NCI-H748 (cell line): ENCODE data around the gene ZNF618.

ENCODE experiments used
- DNase-seq: peaks from one replicate; lab custom pipeline; 2025; ENCODE audit not compliant: unreplicated experiment; lab: John Stamatoyannopoulos, UW

Gene ZNF618

GRCh38 chr9:113909421-113909820 lies 33.3 kb downstream of the ZNF618 start:
- peak; percentile 7 for DNase-seq

- peak; percentile 99 for DNase-seq
Observed at GRCh38 chr9:113910036-113910639, 34.0 kb downstream of the ZNF618 start.

- DNase-seq: peak; percentile 53
Observed at GRCh38 chr9:113911850-113912557, 35.9 kb downstream of the ZNF618 start.

GRCh38 chr9:113912816-113913215 lies 36.7 kb downstream of the ZNF618 start:
- no peak for DNase-seq

GRCh38 chr9:113913426-113914195 lies 37.5 kb downstream of the ZNF618 start:
- DNase-seq: no peak

GRCh38 chr9:113914517-113914916 lies 38.4 kb downstream of the ZNF618 start:
- peak; percentile 26 for DNase-seq

GRCh38 chr9:113915817-113916434 lies 39.8 kb downstream of the ZNF618 start:
- DNase-seq: no peak

- no peak for DNase-seq
Observed at GRCh38 chr9:113916931-113917330, 40.8 kb downstream of the ZNF618 start.

GRCh38 chr9:113918697-113919350 lies 42.7 kb downstream of the ZNF618 start:
- no peak for DNase-seq

GRCh38 chr9:113919382-113919781 lies 43.3 kb downstream of the ZNF618 start:
- DNase-seq: no peak

- DNase-seq: peak; percentile 21
Observed at GRCh38 chr9:113919871-113920270, 43.8 kb downstream of the ZNF618 start.

- no peak for DNase-seq
Observed at GRCh38 chr9:113920872-113921271, 44.8 kb downstream of the ZNF618 start.

GRCh38 chr9:113921396-113921925 lies 45.4 kb downstream of the ZNF618 start:
- no peak for DNase-seq

- DNase-seq: no peak
Observed at GRCh38 chr9:113922160-113922559, 46.1 kb downstream of the ZNF618 start.

- DNase-seq: no peak
Observed at GRCh38 chr9:113926211-113926610, 50.1 kb downstream of the ZNF618 start.

- DNase-seq: no peak
Observed at GRCh38 chr9:113927277-113927676, 51.2 kb downstream of the ZNF618 start.

GRCh38 chr9:113928269-113928668 lies 52.2 kb downstream of the ZNF618 start:
- DNase-seq: no peak

GRCh38 chr9:113929634-113930389 lies 53.7 kb downstream of the ZNF618 start:
- DNase-seq: no peak

GRCh38 chr9:113930390-113930783 lies 54.3 kb downstream of the ZNF618 start:
- DNase-seq: no peak

GRCh38 chr9:113931140-113931539 lies 55.0 kb downstream of the ZNF618 start:
- no peak for DNase-seq
